GM23338 (cell line): ENCODE measurements around the gene STARD3.

Experiments
- CREB1 ChIP-seq: fragments of 250-450 bp; sonication (Bioruptor Pico); IDR thresholded peaks from 2 replicates; pipeline ENCODE4 v1.5.0; 2020; ENCODE audit warnings: low read depth, mild to moderate bottlenecking, moderate library complexity
- EZH2 ChIP-seq: fragments of 200-600 bp; sonication (generic); IDR thresholded peaks from one replicate; pipeline ENCODE4 v1.8.0; 2017; ENCODE audit warnings: antibody characterized with exemption, mild to moderate bottlenecking, low read depth; ENCODE audit not compliant: unreplicated experiment
- EZH2phosphoT487 ChIP-seq: fragments of 200-600 bp; sonication (generic); IDR thresholded peaks from one replicate; pipeline ENCODE4 v1.8.1; 2018; ENCODE audit warnings: antibody characterized with exemption; ENCODE audit not compliant: unreplicated experiment
- POLR2AphosphoS5 ChIP-seq: IDR thresholded peaks from 2 replicates; pipeline ENCODE4 v1.6.1; 2016; ENCODE audit warnings: antibody characterized with exemption, low read depth
- STAT1 ChIP-seq: IDR thresholded peaks from one replicate; pipeline ENCODE4 v1.6.1; 2016; ENCODE audit warnings: antibody characterized with exemption; ENCODE audit not compliant: unreplicated experiment
- TF ChIP-seq, protein P1 (sequence below), 2 experiments: fragments of 200-600 bp in 1 of 2; sonication (generic) in 1 of 2; conservative IDR thresholded peaks; 2 replicates each; pipeline versions ENCODE4 v1.5.1 to v1.6.1; 2016 to 2017; ENCODE audit warnings: antibody characterized with exemption in 2 of 2, low read depth in 2 of 2, mild to moderate bottlenecking in 2 of 2, moderate library complexity in 1 of 2
- TF ChIP-seq, protein P2 (sequence below): IDR thresholded peaks from one replicate; pipeline ENCODE4 v1.6.1; 2018; ENCODE audit warnings: antibody characterized with exemption; ENCODE audit not compliant: unreplicated experiment

- TF ChIP-seq, protein P1, sequence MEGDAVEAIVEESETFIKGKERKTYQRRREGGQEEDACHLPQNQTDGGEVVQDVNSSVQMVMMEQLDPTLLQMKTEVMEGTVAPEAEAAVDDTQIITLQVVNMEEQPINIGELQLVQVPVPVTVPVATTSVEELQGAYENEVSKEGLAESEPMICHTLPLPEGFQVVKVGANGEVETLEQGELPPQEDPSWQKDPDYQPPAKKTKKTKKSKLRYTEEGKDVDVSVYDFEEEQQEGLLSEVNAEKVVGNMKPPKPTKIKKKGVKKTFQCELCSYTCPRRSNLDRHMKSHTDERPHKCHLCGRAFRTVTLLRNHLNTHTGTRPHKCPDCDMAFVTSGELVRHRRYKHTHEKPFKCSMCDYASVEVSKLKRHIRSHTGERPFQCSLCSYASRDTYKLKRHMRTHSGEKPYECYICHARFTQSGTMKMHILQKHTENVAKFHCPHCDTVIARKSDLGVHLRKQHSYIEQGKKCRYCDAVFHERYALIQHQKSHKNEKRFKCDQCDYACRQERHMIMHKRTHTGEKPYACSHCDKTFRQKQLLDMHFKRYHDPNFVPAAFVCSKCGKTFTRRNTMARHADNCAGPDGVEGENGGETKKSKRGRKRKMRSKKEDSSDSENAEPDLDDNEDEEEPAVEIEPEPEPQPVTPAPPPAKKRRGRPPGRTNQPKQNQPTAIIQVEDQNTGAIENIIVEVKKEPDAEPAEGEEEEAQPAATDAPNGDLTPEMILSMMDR (conservative IDR thresholded peaks at IDR 0.05; ENCODE audit: low read depth in 2 of 2): no peak
- no peak for TF ChIP-seq EZH2
- no peak for TF ChIP-seq POLR2AphosphoS5
- TF ChIP-seq, protein P2, sequence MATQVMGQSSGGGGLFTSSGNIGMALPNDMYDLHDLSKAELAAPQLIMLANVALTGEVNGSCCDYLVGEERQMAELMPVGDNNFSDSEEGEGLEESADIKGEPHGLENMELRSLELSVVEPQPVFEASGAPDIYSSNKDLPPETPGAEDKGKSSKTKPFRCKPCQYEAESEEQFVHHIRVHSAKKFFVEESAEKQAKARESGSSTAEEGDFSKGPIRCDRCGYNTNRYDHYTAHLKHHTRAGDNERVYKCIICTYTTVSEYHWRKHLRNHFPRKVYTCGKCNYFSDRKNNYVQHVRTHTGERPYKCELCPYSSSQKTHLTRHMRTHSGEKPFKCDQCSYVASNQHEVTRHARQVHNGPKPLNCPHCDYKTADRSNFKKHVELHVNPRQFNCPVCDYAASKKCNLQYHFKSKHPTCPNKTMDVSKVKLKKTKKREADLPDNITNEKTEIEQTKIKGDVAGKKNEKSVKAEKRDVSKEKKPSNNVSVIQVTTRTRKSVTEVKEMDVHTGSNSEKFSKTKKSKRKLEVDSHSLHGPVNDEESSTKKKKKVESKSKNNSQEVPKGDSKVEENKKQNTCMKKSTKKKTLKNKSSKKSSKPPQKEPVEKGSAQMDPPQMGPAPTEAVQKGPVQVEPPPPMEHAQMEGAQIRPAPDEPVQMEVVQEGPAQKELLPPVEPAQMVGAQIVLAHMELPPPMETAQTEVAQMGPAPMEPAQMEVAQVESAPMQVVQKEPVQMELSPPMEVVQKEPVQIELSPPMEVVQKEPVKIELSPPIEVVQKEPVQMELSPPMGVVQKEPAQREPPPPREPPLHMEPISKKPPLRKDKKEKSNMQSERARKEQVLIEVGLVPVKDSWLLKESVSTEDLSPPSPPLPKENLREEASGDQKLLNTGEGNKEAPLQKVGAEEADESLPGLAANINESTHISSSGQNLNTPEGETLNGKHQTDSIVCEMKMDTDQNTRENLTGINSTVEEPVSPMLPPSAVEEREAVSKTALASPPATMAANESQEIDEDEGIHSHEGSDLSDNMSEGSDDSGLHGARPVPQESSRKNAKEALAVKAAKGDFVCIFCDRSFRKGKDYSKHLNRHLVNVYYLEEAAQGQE: no peak
- no peak for TF ChIP-seq EZH2phosphoT487
- no peak for TF ChIP-seq CREB1 (CRISPR knock-in tag)
- TF ChIP-seq STAT1: no peak
Measured at GRCh38 chr17:39635614-39636176, 1.2 kb upstream of the STARD3 start.
